Measurements from ENCODE around the gene ACVR2A.

Gene ACVR2A

GRCh38 chr2:147872967-147873366, 28.1 kb downstream of the ACVR2A start:
- TF ChIP-seq CTCF (IDR thresholded peaks at IDR 0.05) = no peak
- no peaks in the 10 kb centered on the region for H3K36me3 ChIP-seq (ENCODE audit: control insufficient read depth, insufficient read depth, low read length)
- H3K9me3 ChIP-seq (ENCODE audit: control insufficient read depth, low read length) = no peaks in the 10 kb centered on the region
- no peak overlapping the region for H3K9ac ChIP-seq
- peaks cover 48% of the 10 kb centered on the region for H3K79me2 ChIP-seq
- H3K27me3 ChIP-seq (ENCODE audit: control insufficient read depth, insufficient read depth, low read length) = no peaks in the 10 kb centered on the region
- no peak overlapping the region for H3K4me3 ChIP-seq (ENCODE audit: low read depth, low read length)
- no peak overlapping the region for H3K27ac ChIP-seq
- no peak overlapping the region for H3K4me2 ChIP-seq (ENCODE audit: low read length)
- H2AFZ ChIP-seq = no peak overlapping the region
- H3K4me1 ChIP-seq = no peaks in the 10 kb centered on the region

- H3K9me3 ChIP-seq (ENCODE audit: control insufficient read depth, low read length) = no peaks in the 10 kb centered on the region
- H3K4me2 ChIP-seq (ENCODE audit: low read length) = no peak overlapping the region
- H3K36me3 ChIP-seq (ENCODE audit: control insufficient read depth, insufficient read depth, low read length) = no peaks in the 10 kb centered on the region
- H3K4me1 ChIP-seq = no peaks in the 10 kb centered on the region
- H3K27me3 ChIP-seq (ENCODE audit: control insufficient read depth, insufficient read depth, low read length) = no peaks in the 10 kb centered on the region
- H3K9ac ChIP-seq = no peak overlapping the region
- H3K4me3 ChIP-seq (ENCODE audit: low read depth, low read length) = no peak overlapping the region
- peaks cover 44% of the 10 kb centered on the region for H3K79me2 ChIP-seq
- no peak overlapping the region for H2AFZ ChIP-seq
- TF ChIP-seq CTCF (IDR thresholded peaks at IDR 0.05) = no peak
- H3K27ac ChIP-seq = no peak overlapping the region
Measured at GRCh38 chr2:147873859-147874483, 29.1 kb downstream of the ACVR2A start.

- H3K4me1 ChIP-seq = no peaks in the 10 kb centered on the region
- no peak overlapping the region for H2AFZ ChIP-seq
- H3K4me2 ChIP-seq (ENCODE audit: low read length) = no peak overlapping the region
Measured at GRCh38 chr2:147879846-147880245, 35.0 kb downstream of the ACVR2A start.

GRCh38 chr2:147882631-147883030, 37.8 kb downstream of the ACVR2A start:
- Histone ChIP-seq H3K27ac (no peak overlapping the region), H3K4me3 (ENCODE audit: low read depth, low read length) (no peak overlapping the region), H3K79me2 (peaks cover 3% of the 10 kb centered on the region), H3K4me1 (no peaks in the 10 kb centered on the region), H3K27me3 (ENCODE audit: control insufficient read depth, insufficient read depth, low read length) (no peaks in the 10 kb centered on the region), H2AFZ (no peak overlapping the region), H3K9me3 (ENCODE audit: control insufficient read depth, low read length) (no peaks in the 10 kb centered on the region), H3K36me3 (ENCODE audit: control insufficient read depth, insufficient read depth, low read length) (no peaks in the 10 kb centered on the region), H3K4me2 (ENCODE audit: low read length) (no peak overlapping the region), H3K9ac (no peak overlapping the region)
- no peak for TF ChIP-seq CTCF (IDR thresholded peaks at IDR 0.05)

More at GRCh38 chr2:147879846-147880245, 35.0 kb downstream of the ACVR2A start:
- H3K79me2 ChIP-seq = peaks cover 7% of the 10 kb centered on the region
- no peaks in the 10 kb centered on the region for H3K9me3 ChIP-seq (ENCODE audit: control insufficient read depth, low read length)
- no peaks in the 10 kb centered on the region for H3K36me3 ChIP-seq (ENCODE audit: control insufficient read depth, insufficient read depth, low read length)
- no peaks in the 10 kb centered on the region for H3K27me3 ChIP-seq (ENCODE audit: control insufficient read depth, insufficient read depth, low read length)
- H3K4me3 ChIP-seq (ENCODE audit: low read depth, low read length) = no peak overlapping the region
- no peak overlapping the region for H3K27ac ChIP-seq
- H3K9ac ChIP-seq = no peak overlapping the region
- TF ChIP-seq CTCF (IDR thresholded peaks at IDR 0.05) = no peak

GRCh38 chr2:147884830-147885229, 40.0 kb downstream of the ACVR2A start:
- Histone ChIP-seq H2AFZ (no peak overlapping the region), H3K27ac (no peak overlapping the region), H3K9me3 (ENCODE audit: control insufficient read depth, low read length) (no peaks in the 10 kb centered on the region), H3K4me1 (no peaks in the 10 kb centered on the region), H3K36me3 (ENCODE audit: control insufficient read depth, insufficient read depth, low read length) (no peaks in the 10 kb centered on the region), H3K4me2 (ENCODE audit: low read length) (no peak overlapping the region), H3K9ac (no peak overlapping the region), H3K4me3 (ENCODE audit: low read depth, low read length) (no peak overlapping the region), H3K79me2 (peaks cover 8% of the 10 kb centered on the region), H3K27me3 (ENCODE audit: control insufficient read depth, insufficient read depth, low read length) (no peaks in the 10 kb centered on the region)
- TF ChIP-seq CTCF (IDR thresholded peaks at IDR 0.05) = no peak

Data from parathyroid adenoma (tissue), 2 donors.